Osteoblast (primary cell): ENCODE measurements around the gene TRIM14. TPM values are rescaled to one million over a fixed set of nuclear protein-coding genes. Genes with fewer than 3 reads are reported as not detected.

Source experiments
- DNase-seq: peaks from one replicate; pipeline ENCODE4 v3.0.0; 2011; ENCODE audit warnings: low spot score, mixed read lengths; ENCODE audit not compliant: insufficient read length; ENCODE audit errors: missing footprints
- H2AFZ ChIP-seq: 2 replicates; pipeline ENCODE4 v1.6.0; 2011; ENCODE audit warnings: mild to moderate bottlenecking, low read length
- H3K27ac ChIP-seq: 2 replicates; pipeline ENCODE4 v1.5.1; 2011; ENCODE audit warnings: mild to moderate bottlenecking, low read depth, low read length, moderate library complexity
- H3K27me3 ChIP-seq: 2 replicates; pipeline ENCODE4 v1.6.0; 2012; ENCODE audit warnings: mild to moderate bottlenecking, control low read depth, inconsistent platforms, low read length, moderate library complexity; ENCODE audit not compliant: insufficient read depth
- H3K36me3 ChIP-seq: 2 replicates; pipeline ENCODE4 v1.5.1; 2011; ENCODE audit warnings: mild to moderate bottlenecking, low read length, control low read depth, moderate library complexity; ENCODE audit not compliant: insufficient read depth
- H3K4me1 ChIP-seq: 2 replicates; pipeline ENCODE4 v1.5.1; 2011; ENCODE audit warnings: mild to moderate bottlenecking, low read length, control low read depth, moderate library complexity; ENCODE audit not compliant: insufficient read depth
- H3K4me2 ChIP-seq: 2 replicates; pipeline ENCODE4 v1.6.0; 2011; ENCODE audit warnings: mild to moderate bottlenecking, low read length; ENCODE audit not compliant: insufficient read depth
- H3K4me3 ChIP-seq: fragments of 200-600 bp; sonication (generic); 3 replicates; pipeline ENCODE4 v1.5.1; 2012; ENCODE audit warnings: mild to moderate bottlenecking, low read length, inconsistent platforms; ENCODE audit not compliant: insufficient read depth
- H3K79me2 ChIP-seq: 2 replicates; pipeline ENCODE4 v1.6.0; 2012; ENCODE audit warnings: mild to moderate bottlenecking, low read length, control low read depth, inconsistent platforms; ENCODE audit not compliant: insufficient read depth
- H3K9me3 ChIP-seq: 2 replicates; pipeline ENCODE4 v1.5.1; 2011; ENCODE audit warnings: low read depth, low read length, control low read depth
- H4K20me1 ChIP-seq: 2 replicates; pipeline ENCODE4 v1.6.0; 2012; ENCODE audit warnings: mild to moderate bottlenecking, low read length, control low read depth; ENCODE audit not compliant: insufficient read depth
- CTCF ChIP-seq: IDR thresholded peaks from 2 replicates; pipeline ENCODE4 v1.5.1; 2011; ENCODE audit warnings: mild to moderate bottlenecking, low read depth, low read length, moderate library complexity; ENCODE audit errors: extremely low read depth
- total RNA-seq: library from RNA; depleted of rRNA; stranded (reverse); fragments of >200 nt; gene quantifications from 2 replicates; pipeline ENCODE4 v1.2.3, GENCODE V29; 2012

Gene TRIM14
- total RNA-seq, 1 donor = 1.1 TPM

DNA sequence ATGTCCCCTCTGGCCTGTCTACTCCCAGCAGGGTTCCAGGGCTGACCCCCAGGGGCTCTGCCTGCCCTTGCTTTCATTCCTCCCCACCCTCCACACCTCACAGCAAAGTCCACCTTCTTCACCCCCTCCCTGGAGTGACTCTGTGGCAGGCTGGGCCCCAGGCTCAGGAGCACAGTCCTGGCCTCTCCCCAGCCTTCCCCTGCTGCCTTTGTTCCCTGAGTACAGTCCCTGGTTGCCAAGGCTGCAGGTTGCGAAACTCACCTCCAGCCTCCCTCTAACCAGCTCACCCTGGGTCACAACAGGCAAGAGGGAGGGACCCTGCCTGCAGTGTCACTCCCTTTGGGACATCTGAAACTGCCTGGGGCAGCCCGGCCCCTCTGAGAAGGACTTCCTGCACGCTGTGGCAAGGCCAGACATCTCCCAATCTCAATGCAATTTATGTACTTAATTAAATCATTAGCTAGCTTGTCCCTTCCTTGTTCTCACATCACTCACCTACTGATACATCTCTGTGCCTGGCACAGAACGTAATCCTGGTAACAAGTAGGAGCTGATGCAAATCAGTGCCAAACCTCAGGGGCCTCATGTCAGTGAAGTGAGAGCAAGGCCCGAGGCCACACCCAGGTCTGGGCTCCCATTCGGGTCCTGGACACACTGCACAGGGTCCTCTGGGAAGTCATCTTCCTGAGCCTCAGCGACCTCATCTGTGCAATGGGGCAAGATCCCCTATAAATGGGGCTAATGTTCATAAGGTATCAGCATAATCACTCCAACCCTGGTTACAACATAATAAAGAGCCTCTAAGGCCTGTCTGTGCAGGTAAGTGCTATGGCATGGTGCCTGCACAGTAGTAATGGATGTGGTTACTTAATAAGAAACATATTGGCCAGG is 27.3 kb upstream of the TRIM14 start:
- H3K36me3 ChIP-seq = no peaks in the 10 kb centered on the region
- no peaks in the 10 kb centered on the region for H3K9me3 ChIP-seq
- peak; percentile 23 for DNase-seq
- H3K27me3 ChIP-seq = no peaks in the 10 kb centered on the region
- no peak overlapping the region for H3K27ac ChIP-seq
- no peak overlapping the region for H3K4me3 ChIP-seq
- H4K20me1 ChIP-seq = no peaks in the 10 kb centered on the region
- TF ChIP-seq CTCF = no peak
- no peaks in the 10 kb centered on the region for H3K4me1 ChIP-seq
- H2AFZ ChIP-seq = no peak overlapping the region
- H3K4me2 ChIP-seq = no peak overlapping the region
- H3K79me2 ChIP-seq = no peaks in the 10 kb centered on the region

- H3K4me1 ChIP-seq = no peaks in the 10 kb centered on the region
- no peak for TF ChIP-seq CTCF
These were observed 25.6 kb upstream of the TRIM14 start for GRCh38 chr9:98144631-98145030.

DNA sequence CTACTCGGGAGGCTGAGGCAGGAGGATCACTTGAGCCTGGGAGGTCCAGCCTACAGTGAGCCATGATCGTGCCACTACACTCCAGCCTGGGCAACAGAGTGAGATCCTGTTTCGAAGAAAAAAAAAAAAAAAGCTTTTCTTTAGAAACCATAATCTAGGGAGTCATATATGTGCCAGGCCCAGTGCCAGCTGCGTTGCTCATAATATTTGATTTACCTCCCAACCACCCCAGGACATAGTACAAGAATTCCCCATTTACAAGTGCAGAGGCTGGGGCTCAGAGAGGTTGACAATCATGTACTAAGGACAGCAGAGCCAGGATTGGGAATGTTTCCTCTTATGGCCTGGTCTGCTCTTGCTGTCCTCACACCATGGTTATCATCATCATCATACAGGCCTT is 25.1 kb upstream of the TRIM14 start:
- Histone ChIP-seq H4K20me1 (no peaks in the 10 kb centered on the region), H3K4me3 (no peak overlapping the region), H3K27ac (no peak overlapping the region), H3K79me2 (no peaks in the 10 kb centered on the region), H3K4me1 (no peaks in the 10 kb centered on the region), H3K4me2 (no peak overlapping the region), H3K36me3 (no peaks in the 10 kb centered on the region), H3K27me3 (no peaks in the 10 kb centered on the region), H3K9me3 (no peaks in the 10 kb centered on the region), H2AFZ (no peak overlapping the region)
- no peak for TF ChIP-seq CTCF
- no peak for DNase-seq

More at GRCh38 chr9:98144631-98145030, 25.6 kb upstream of the TRIM14 start:
- H3K4me2 ChIP-seq = no peak overlapping the region
- H3K4me3 ChIP-seq = no peak overlapping the region
- H3K9me3 ChIP-seq = no peaks in the 10 kb centered on the region
- no peaks in the 10 kb centered on the region for H3K27me3 ChIP-seq
- peak; percentile 46 for DNase-seq
- H2AFZ ChIP-seq = no peak overlapping the region
- no peak overlapping the region for H3K27ac ChIP-seq
- no peaks in the 10 kb centered on the region for H4K20me1 ChIP-seq
- no peaks in the 10 kb centered on the region for H3K36me3 ChIP-seq
- H3K79me2 ChIP-seq = no peaks in the 10 kb centered on the region

DNA sequence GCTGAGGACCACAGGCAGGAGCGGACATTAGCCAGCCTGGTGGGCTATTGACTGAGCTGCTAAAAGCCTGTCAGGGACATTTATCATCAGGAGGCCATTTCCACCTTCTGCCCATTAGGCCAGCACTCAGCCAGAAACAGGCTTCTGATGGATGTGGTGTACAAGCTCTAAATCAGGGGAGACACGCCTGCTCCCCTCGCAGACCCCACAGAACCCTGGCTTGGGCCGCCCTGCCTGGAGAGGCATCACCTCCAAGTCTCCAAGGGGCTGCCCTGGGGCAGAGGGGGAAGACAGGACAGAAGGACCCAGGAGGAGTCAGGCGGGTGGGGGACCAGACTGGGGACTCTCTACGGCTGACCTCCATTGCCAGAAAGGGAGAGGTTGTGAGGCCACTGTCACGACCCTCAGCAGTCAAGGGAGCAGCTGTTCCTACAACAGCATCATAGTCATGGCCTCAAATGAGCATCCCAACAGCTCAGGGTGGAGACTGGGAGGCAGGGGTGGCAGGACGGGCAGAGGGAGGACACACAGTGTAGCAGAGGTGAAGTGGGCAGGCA is 24.0 kb upstream of the TRIM14 start:
- H3K4me2 ChIP-seq = no peak overlapping the region
- H3K36me3 ChIP-seq = no peaks in the 10 kb centered on the region
- no peak for TF ChIP-seq CTCF
- peak; percentile 71 for DNase-seq
- no peaks in the 10 kb centered on the region for H3K27me3 ChIP-seq
- H2AFZ ChIP-seq = no peak overlapping the region
- no peaks in the 10 kb centered on the region for H3K79me2 ChIP-seq
- no peaks in the 10 kb centered on the region for H4K20me1 ChIP-seq
- no peaks in the 10 kb centered on the region for H3K4me1 ChIP-seq
- no peaks in the 10 kb centered on the region for H3K9me3 ChIP-seq
- no peak overlapping the region for H3K4me3 ChIP-seq
- H3K27ac ChIP-seq = no peak overlapping the region
